ENCODE results near the gene DCC. TPM values are rescaled to one million over a fixed set of nuclear protein-coding genes. Genes with fewer than 3 reads are reported as not detected.

Gene DCC
- total RNA-seq, 1 experiment from 2014 or later = 0.72 TPM

GRCh38 chr18:53408271-53408670 lies 1068.3 kb downstream of the DCC start:
- TF ChIP-seq CBFB (CRISPR knock-in tag; IDR thresholded peaks at IDR 0.05; ENCODE audit: low read depth) (no peak), FOXP1 (CRISPR knock-in tag; IDR thresholded peaks at IDR 0.05; ENCODE audit: borderline replicate concordance) (no peak), ZNF532 (CRISPR knock-in tag; IDR thresholded peaks at IDR 0.05; ENCODE audit: borderline replicate concordance) (no peak), ZNF219 (CRISPR knock-in tag; IDR thresholded peaks at IDR 0.05; ENCODE audit: borderline replicate concordance) (no peak), TCF7 (CRISPR knock-in tag; IDR thresholded peaks at IDR 0.05; ENCODE audit: low read depth) (no peak), GABPB1 (CRISPR knock-in tag; IDR thresholded peaks at IDR 0.05) (no peak), MLX (CRISPR knock-in tag; IDR thresholded peaks at IDR 0.05) (no peak), ZNF425 (CRISPR knock-in tag; conservative IDR thresholded peaks at IDR 0.05) (no peak), GTF2I (CRISPR knock-in tag; conservative IDR thresholded peaks at IDR 0.05) (no peak), ZNF232 (CRISPR knock-in tag; IDR thresholded peaks at IDR 0.05) (no peak), NR3C1 (CRISPR knock-in tag; conservative IDR thresholded peaks at IDR 0.05; ENCODE audit: low read depth) (no peak), ELF4 (CRISPR knock-in tag; IDR thresholded peaks at IDR 0.05; ENCODE audit: low read depth) (no peak), PRRX2 (CRISPR knock-in tag; IDR thresholded peaks at IDR 0.05) (no peak), PRDM15 (CRISPR knock-in tag; IDR thresholded peaks at IDR 0.05) (no peak), FOXJ3 (CRISPR knock-in tag; IDR thresholded peaks at IDR 0.05; ENCODE audit: borderline replicate concordance) (no peak), NR1H2 (CRISPR knock-in tag; IDR thresholded peaks at IDR 0.05) (no peak), JUN (CRISPR knock-in tag; IDR thresholded peaks at IDR 0.05) (no peak), E2F5 (CRISPR knock-in tag; IDR thresholded peaks at IDR 0.05) (no peak)
- H3K36me3 Mint-ChIP-seq = no peaks in the 10 kb centered on the region
- H3K4me3 Mint-ChIP-seq = no peak overlapping the region
- DNase-seq (ENCODE audit: low spot score) = no peak
- H3K9me3 Mint-ChIP-seq = no peaks in the 10 kb centered on the region
- ChIA-PET CTCF (no interaction called here), POLR2A (no interaction called here)
- no peaks in the 10 kb centered on the region for H3K27me3 Mint-ChIP-seq (ENCODE audit: low read depth)
- peaks cover 6% of the 10 kb centered on the region for H3K4me1 Mint-ChIP-seq
- ATAC-seq = no peak
- H3K27ac Mint-ChIP-seq = no peak overlapping the region
